Vagina (tissue), 2 donors: ENCODE results near the gene TIGAR.

Experiments
- POLR2A ChIP-seq, 2 donors: fragments of 450-650 bp; IDR thresholded peaks; one replicate each; pipeline ENCODE4 v1.6.1; 2017; ENCODE audit warnings: antibody characterized with exemption in 2 of 2, mild to moderate bottlenecking in 2 of 2, moderate library complexity in 2 of 2
- TF ChIP-seq, protein P1 (sequence below), 3 experiments: fragments of 450-650 bp in 2 of 3; fragments of 200-600 bp in 1 of 3; sonication (generic) in 1 of 3; IDR thresholded peaks; one replicate each; pipeline ENCODE4 v1.5.1; 2017 to 2019; ENCODE audit warnings: antibody characterized with exemption in 3 of 3, mild to moderate bottlenecking in 2 of 3, moderate library complexity in 2 of 3

GRCh38 chr12:4372653-4373052 is 51.6 kb downstream of the TIGAR start:
- TF ChIP-seq, protein P1, sequence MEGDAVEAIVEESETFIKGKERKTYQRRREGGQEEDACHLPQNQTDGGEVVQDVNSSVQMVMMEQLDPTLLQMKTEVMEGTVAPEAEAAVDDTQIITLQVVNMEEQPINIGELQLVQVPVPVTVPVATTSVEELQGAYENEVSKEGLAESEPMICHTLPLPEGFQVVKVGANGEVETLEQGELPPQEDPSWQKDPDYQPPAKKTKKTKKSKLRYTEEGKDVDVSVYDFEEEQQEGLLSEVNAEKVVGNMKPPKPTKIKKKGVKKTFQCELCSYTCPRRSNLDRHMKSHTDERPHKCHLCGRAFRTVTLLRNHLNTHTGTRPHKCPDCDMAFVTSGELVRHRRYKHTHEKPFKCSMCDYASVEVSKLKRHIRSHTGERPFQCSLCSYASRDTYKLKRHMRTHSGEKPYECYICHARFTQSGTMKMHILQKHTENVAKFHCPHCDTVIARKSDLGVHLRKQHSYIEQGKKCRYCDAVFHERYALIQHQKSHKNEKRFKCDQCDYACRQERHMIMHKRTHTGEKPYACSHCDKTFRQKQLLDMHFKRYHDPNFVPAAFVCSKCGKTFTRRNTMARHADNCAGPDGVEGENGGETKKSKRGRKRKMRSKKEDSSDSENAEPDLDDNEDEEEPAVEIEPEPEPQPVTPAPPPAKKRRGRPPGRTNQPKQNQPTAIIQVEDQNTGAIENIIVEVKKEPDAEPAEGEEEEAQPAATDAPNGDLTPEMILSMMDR (IDR thresholded peaks at IDR 0.05): no peak
- TF ChIP-seq POLR2A (IDR thresholded peaks at IDR 0.05): no peak
